DND-41 (cell line): ENCODE results near the gene RALY.
"Not testable (repeated sequence)": the region's sequence is repeated elsewhere in the genome, so short reads cannot be mapped to it uniquely, and the experiment has no call there.

ENCODE experiments used
- EZH2 ChIP-seq: IDR thresholded peaks from 3 replicates; pipeline ENCODE4 v1.6.1; 2012; ENCODE audit warnings: borderline replicate concordance, low read depth, mild to moderate bottlenecking, moderate library complexity, low read length, inconsistent platforms; ENCODE audit not compliant: severe bottlenecking
- TF ChIP-seq, protein P1 (sequence below): IDR thresholded peaks from 2 replicates; pipeline ENCODE4 v1.5.1; 2012; ENCODE audit warnings: borderline replicate concordance, low read length, moderate library complexity, mild to moderate bottlenecking; ENCODE audit not compliant: poor library complexity, severe bottlenecking; ENCODE audit errors: extremely low read depth

DNA sequence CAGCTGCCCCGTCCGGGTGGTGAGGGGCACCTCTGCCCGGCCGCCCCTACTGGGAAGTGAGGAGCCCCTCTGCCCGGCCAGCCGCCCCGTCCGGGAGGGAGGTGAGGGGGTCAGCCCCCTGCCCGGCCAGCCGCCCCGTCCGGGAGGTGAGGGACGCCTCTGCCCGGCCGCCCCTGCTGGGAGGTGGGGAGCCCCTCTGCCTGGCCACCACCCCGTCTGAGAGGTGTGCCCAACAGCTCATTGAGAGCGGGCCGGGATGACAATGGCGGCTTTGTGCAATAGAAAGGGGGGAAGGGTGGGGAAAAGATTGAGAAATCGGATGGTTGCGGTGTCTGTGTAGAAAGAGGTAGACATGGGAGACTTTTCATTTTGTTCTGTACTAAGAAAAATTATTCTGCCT is 139.2 kb downstream of the RALY start:
- TF ChIP-seq, protein P1, sequence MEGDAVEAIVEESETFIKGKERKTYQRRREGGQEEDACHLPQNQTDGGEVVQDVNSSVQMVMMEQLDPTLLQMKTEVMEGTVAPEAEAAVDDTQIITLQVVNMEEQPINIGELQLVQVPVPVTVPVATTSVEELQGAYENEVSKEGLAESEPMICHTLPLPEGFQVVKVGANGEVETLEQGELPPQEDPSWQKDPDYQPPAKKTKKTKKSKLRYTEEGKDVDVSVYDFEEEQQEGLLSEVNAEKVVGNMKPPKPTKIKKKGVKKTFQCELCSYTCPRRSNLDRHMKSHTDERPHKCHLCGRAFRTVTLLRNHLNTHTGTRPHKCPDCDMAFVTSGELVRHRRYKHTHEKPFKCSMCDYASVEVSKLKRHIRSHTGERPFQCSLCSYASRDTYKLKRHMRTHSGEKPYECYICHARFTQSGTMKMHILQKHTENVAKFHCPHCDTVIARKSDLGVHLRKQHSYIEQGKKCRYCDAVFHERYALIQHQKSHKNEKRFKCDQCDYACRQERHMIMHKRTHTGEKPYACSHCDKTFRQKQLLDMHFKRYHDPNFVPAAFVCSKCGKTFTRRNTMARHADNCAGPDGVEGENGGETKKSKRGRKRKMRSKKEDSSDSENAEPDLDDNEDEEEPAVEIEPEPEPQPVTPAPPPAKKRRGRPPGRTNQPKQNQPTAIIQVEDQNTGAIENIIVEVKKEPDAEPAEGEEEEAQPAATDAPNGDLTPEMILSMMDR: not testable (repeated sequence)
- TF ChIP-seq EZH2: not testable (repeated sequence)
